T1000 (cell line): Measurements from ENCODE around the gene SDK2.

Experiments
- DNase-seq: peaks from one replicate; lab custom pipeline; 2025; ENCODE audit warnings: mixed read lengths; lab: John Stamatoyannopoulos, UW

SDK2 gene

GRCh38 chr17:73533781-73534180 lies 110.5 kb downstream of the SDK2 start:
- DNase-seq = no peak

GRCh38 chr17:73533127-73533526 lies 111.1 kb downstream of the SDK2 start:
- DNase-seq = no peak

GRCh38 chr17:73532421-73532901 lies 111.8 kb downstream of the SDK2 start:
- DNase-seq = no peak

DNA sequence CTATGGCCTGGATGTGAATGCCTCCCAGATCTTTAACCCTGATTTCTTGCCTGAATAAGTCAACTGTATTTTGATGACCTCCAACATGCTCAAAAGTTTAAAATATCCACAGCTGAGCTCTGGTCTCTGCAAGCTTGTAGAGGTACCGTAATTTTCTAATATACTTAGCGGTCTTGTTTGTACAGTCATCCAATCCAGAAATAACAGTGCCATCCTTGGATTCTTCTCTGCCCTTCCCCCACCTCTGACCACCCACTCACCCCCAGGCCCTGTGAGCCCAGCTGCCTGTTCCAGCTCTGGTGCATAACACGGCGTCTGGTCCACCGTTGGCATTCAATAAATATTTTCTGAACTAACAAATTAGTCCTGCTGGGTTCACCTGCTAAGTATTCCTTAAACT lies 113.1 kb downstream of the SDK2 start:
- no peak for DNase-seq

- DNase-seq = no peak
These were observed 115.6 kb downstream of the SDK2 start for GRCh38 chr17:73528679-73529078.

DNA sequence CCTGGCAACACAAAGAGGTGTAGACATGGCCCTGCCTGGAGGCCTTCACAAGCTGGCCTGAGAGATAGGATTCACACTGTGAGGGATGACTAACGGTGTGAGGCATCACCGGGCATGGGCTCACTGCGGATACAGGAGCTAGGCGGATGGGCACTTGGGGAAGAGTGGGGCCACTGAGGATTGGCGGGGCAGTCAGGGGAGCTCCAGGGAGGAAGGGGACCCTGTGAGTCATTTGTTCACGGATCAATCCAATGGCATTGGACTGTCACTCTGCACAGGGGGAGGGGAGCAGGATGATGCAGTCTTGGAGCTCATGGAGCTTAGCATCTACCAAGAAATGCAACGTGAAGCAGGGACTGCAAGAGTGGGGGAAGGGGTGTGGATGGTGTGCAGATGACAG lies 117.3 kb downstream of the SDK2 start:
- DNase-seq = no peak

DNA sequence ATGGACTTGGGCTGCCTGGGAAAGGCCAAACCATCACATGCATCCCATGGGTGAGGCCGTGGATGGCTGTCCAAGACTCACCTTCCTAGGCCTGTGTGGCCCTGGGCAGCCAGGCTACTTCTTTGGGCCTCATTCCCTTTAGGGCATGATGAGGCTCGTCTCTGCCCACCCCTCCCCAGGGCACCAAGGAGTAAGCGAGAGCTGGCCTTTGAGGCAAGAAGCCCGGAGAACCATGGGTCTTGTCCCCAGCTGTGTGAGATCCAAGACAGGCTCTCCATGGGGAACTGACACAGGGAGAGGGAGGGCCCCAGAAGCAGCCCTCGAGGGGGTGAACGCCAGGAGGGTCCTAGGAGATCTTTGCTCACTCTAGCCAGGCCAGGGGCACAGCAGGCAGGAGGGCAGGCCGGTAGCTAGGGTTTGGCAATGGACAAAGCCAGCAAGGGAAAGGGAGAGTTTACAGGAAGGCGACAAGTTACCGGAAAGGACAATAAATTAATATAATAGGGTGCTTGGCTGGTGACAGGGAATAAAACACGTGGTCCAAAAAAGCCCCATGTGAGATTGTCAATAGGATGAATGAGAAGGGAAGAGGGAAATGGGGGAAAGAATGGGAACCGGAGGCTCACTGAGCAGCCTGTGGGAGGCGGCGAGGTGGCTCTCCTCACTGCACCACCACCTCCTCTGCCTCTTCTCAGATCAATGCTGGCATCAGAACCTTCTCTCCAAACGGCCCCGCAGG lies 119.1 kb downstream of the SDK2 start:
- DNase-seq = no peak

DNA sequence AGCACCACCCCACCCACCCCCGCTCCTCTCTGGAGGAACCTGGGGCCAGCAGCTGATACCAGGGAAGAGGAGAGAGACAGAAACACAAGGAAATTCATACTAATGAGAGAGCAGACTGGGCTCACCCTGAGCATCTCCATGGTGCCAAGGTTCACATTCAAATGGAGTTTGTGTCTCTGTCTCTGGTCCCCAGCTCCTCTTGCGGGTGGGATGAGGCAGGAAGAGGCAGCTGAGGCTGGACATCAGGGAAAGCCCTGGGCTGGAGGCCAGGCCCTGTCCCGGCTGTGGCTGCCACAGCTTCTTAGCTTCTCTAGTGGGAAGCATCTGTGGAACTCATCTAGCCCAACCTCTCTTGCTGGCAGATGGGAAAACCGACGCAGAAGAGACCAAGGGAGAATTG lies 121.5 kb downstream of the SDK2 start:
- no peak for DNase-seq

- no peak for DNase-seq
These were observed 122.1 kb downstream of the SDK2 start for GRCh38 chr17:73522107-73522506.

- no peak for DNase-seq
These were observed 122.9 kb downstream of the SDK2 start for GRCh38 chr17:73521376-73521775.

- no peak for DNase-seq
These were observed 123.9 kb downstream of the SDK2 start for GRCh38 chr17:73520369-73520761.

DNA sequence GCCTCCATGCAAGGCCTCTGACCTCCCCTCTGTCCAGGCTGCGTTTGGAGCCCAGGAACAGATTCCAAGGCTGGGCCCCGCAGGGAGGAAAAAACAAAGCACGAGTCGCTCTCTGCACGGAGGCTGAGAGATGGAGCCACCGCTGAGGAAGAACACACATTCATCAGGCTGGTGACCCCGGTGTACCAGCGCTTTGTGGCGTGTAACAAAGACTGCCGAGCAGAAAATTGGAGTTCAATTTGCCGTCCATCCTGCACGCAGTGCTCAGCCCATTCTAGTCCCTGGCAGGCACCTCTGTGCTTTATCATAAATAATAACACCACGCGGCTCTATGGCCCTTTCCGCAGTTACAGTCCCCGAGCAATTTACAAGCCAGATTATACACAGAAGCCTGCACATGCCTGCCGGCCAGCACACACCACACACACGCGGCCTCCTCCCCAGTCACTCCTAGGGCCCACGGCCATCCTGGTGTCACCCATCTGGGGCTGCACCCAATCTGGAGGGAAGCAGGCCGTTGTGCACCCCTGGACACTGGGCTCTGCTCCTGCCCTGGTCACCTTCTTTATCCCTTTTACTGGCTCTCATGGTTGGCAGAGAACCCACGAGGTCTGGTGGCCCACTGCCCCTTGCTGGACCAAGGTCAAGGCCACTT lies 124.4 kb downstream of the SDK2 start:
- DNase-seq = no peak

GRCh38 chr17:73519011-73519410 lies 125.2 kb downstream of the SDK2 start:
- no peak for DNase-seq

GRCh38 chr17:73516431-73516830 lies 127.8 kb downstream of the SDK2 start:
- no peak for DNase-seq

DNA sequence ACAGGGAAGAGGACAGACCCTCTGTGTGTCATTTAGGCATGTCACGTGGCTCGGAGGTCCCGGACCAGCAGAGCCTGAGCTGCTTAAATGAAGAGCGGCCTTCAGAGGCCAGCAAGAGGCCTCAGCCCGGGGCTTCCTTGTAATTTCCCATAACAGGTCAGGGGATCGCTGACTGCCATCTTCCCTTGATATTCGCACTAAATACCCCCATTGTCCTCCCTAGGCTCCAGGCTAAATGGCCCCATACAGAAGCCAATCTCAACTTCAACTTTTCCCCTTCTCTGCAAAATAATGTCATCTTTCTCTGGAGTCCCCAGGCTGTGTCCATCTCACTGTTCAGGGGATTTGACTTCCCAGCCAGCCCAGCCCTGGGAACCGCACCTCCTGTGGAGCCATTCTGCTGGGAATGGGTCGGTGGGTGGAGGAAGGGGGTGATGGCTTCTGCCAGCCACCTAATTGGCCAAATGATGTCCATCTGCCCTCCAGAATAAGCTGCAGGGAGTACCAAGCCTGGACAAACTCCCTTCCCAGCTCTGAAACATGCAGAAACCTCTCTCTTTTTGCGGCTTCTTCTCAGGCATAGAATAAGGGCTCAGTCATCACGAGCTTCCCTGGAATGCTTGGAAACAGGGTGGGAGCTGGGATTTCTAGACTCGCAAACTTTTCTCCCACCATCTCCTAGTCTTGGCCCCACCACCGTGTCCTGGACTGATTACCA lies 129.9 kb downstream of the SDK2 start:
- no peak for DNase-seq

DNA sequence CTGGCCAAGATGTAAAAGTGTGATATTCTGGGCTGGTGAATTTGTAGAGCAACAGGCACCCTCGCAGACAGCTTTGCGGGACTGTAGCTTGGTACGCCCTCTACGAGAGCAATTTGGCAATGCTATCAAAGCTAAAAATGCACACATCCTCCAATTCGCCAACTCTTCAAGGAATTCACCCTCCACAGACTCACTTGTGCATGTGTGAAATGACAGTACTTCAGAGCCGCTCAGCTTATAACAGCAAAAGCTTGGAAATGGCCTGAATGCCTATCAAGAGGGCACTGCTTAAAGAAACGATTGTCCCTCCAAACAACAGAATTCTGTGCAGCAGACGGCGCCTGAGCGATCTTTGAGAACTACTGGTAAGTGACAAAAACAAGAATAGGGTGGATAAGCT lies 130.8 kb downstream of the SDK2 start:
- DNase-seq = no peak

- no peak for DNase-seq
These were observed 132.5 kb downstream of the SDK2 start for GRCh38 chr17:73511719-73512115.

DNA sequence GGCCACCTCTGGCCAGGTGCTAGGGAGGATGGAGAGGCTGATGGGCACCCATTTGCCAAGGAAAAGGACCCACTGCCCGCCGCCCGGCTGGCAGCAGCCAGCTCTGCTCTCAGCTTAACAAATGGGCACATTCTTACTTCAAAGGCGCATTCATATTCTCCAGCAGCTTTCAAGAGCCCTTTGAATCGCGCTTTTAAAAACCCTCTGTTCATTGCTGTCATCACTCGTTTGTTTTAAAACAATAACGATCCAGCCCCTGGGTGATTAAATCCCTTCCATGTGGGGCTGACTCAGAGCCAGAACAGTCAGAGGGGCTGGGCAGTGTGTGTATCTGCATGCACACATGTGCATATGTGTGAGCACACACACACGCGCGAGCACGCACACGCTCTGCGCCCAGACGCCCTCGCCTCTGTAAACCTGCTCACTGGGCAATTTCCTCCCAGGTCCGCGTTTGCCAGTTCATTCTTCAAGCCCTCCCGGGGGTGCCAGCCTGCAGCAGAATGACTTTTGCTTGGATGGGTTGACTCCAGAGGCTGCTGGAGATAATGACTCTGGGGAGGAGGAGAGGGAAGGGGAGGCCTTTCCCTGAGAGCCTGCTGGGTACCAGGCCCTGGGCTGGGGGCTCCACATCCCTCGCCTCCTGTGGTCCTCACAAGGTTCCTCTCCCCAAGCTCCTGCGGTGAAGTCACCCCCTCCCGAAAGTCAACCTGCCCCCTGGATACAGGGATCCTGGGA lies 133.1 kb downstream of the SDK2 start:
- no peak for DNase-seq

GRCh38 chr17:73508931-73509605 lies 135.2 kb downstream of the SDK2 start:
- no peak for DNase-seq

DNA sequence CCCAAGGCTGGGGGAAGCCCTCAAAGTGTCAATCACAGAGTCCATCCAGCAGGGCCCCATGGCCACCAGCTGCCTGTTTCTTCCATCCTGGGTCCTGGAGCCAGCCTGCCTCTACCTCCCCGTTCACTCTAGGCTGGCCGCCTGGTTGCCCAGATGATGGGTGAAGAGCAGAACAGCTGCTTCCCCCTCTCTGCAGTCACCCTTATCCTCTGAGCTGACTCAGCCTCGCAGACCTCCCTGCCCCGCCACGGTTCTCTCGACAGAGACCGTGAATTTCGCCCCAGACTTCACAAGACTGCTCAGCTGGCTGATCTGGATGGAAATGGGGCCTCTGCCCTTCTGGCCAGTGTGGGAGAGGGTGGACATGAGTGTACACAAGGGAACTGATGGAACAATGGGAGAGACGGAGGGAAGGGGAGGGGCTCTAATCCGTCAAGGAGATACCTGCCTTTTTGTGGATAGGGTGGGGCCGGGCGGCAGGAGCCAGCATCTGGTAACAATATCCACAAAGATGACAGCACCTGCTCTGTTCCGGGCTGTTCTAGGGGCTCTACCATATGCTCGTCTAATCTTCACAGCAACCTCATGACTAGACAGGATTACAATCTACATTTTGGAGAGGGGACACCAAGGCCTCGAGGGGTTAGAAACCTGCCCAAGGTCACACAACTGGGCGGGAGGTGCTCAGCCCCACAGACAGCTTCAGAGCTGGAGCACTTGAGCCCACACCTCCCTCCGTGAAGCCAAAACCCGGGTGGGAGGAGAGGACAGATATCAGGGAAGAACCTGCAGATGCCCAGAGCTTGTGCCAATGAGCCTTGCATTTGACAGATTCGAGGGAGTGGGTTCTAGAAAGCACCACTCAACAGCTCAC lies 136.0 kb downstream of the SDK2 start:
- no peak for DNase-seq
